Breast epithelium (tissue), 3 donors: ENCODE measurements around the gene RNF41.

Experiments used
- POLR2A ChIP-seq: fragments of 450-650 bp; IDR thresholded peaks from one replicate; pipeline ENCODE4 v1.6.1; 2016; ENCODE audit warnings: antibody characterized with exemption, mild to moderate bottlenecking, moderate library complexity
- TF ChIP-seq, protein P1 (sequence below), 3 donors: fragments of 450-650 bp; IDR thresholded peaks; one replicate each; pipeline ENCODE4 v1.5.1; 2016 to 2017; ENCODE audit warnings: antibody characterized with exemption in 3 of 3, mild to moderate bottlenecking in 3 of 3, moderate library complexity in 3 of 3

DNA sequence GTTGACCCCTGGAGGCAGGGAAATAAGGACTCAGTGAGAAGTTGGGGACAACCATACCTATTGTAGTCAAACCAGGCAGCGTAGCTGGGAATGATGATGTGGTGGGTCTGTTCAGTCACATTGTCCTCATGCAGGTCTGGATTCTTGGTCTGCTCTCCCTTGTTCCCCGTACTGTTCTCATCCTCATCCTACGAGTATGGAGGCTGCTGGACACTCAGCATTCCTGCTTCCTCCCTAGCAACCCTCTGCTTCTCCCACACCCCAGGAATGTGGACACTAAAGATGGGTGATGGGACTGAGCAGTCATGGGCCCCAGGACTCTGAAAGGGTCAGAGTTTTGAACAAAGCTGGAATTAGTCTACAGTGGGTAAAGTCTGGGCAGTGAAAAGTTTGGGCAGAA lies 43.4 kb downstream of the RNF41 start:
- TF ChIP-seq, protein P1, sequence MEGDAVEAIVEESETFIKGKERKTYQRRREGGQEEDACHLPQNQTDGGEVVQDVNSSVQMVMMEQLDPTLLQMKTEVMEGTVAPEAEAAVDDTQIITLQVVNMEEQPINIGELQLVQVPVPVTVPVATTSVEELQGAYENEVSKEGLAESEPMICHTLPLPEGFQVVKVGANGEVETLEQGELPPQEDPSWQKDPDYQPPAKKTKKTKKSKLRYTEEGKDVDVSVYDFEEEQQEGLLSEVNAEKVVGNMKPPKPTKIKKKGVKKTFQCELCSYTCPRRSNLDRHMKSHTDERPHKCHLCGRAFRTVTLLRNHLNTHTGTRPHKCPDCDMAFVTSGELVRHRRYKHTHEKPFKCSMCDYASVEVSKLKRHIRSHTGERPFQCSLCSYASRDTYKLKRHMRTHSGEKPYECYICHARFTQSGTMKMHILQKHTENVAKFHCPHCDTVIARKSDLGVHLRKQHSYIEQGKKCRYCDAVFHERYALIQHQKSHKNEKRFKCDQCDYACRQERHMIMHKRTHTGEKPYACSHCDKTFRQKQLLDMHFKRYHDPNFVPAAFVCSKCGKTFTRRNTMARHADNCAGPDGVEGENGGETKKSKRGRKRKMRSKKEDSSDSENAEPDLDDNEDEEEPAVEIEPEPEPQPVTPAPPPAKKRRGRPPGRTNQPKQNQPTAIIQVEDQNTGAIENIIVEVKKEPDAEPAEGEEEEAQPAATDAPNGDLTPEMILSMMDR (IDR thresholded peaks at IDR 0.05), result no peak
- no peak for TF ChIP-seq POLR2A
